Neural progenitor cell (in vitro differentiated cells): Measurements from ENCODE around the gene DRD2. TPM values are rescaled to one million over a fixed set of nuclear protein-coding genes. Genes with fewer than 3 reads are reported as not detected.

Experiments used
- DNase-seq: peaks from one replicate; pipeline ENCODE4 v3.0.0-alpha.2; 2016; ENCODE audit warnings: low spot score
- H2AFZ ChIP-seq: fragments of 200-600 bp; sonication (generic); replicated peaks from 2 replicates; pipeline ENCODE4 v1.6.1; 2016; ENCODE audit warnings: antibody characterized with exemption
- H3F3A ChIP-seq: fragments of 200-600 bp; sonication (generic); 2 replicates; pipeline ENCODE4 v1.6.1; 2016; ENCODE audit warnings: antibody characterized with exemption, low read depth
- H3K27ac ChIP-seq: fragments of 200-600 bp; sonication (generic); 2 replicates; pipeline ENCODE4 v1.5.1; 2016; ENCODE audit warnings: mild to moderate bottlenecking
- H3K27me3 ChIP-seq: fragments of 200-600 bp; sonication (generic); 2 replicates; pipeline ENCODE4 v1.6.1; 2016; ENCODE audit warnings: mild to moderate bottlenecking, moderate library complexity
- H3K36me3 ChIP-seq: fragments of 200-600 bp; sonication (generic); 2 replicates; pipeline ENCODE4 v1.5.1; 2016
- H3K4me1 ChIP-seq: fragments of 200-600 bp; sonication (generic); 2 replicates; pipeline ENCODE4 v1.6.1; 2016; ENCODE audit warnings: mixed run types
- H3K4me2 ChIP-seq: fragments of 200-600 bp; sonication (generic); 2 replicates; pipeline ENCODE4 v1.6.1; 2016
- H3K4me3 ChIP-seq: fragments of 200-600 bp; sonication (generic); 2 replicates; pipeline ENCODE4 v1.5.1; 2016
- H3K79me2 ChIP-seq: fragments of 200-600 bp; sonication (generic); 2 replicates; pipeline ENCODE4 v1.6.1; 2016; ENCODE audit warnings: low read depth
- H3K9ac ChIP-seq: fragments of 200-600 bp; sonication (generic); 2 replicates; pipeline ENCODE4 v1.6.1; 2016
- H3K9me3 ChIP-seq: fragments of 200-600 bp; sonication (generic); 2 replicates; pipeline ENCODE4 v1.5.1; 2016; ENCODE audit warnings: low read depth
- H4K20me1 ChIP-seq: fragments of 200-600 bp; sonication (generic); 2 replicates; pipeline ENCODE4 v1.6.1; 2016; ENCODE audit warnings: low read depth
- H3K27ac Mint-ChIP-seq: 3 replicates; pipeline ENCODE4 v1.8.0; 2021; ENCODE audit warnings: mixed read lengths
- H3K27me3 Mint-ChIP-seq: 2 replicates; pipeline ENCODE4 v1.8.0; 2022; ENCODE audit warnings: low read depth, mild to moderate bottlenecking, inconsistent platforms, moderate library complexity, mixed read lengths; ENCODE audit not compliant: insufficient read depth
- H3K36me3 Mint-ChIP-seq: 3 replicates; pipeline ENCODE4 v1.8.0; 2021; ENCODE audit warnings: mixed read lengths
- H3K4me1 Mint-ChIP-seq: 3 replicates; pipeline ENCODE4 v1.8.0; 2021; ENCODE audit warnings: mixed read lengths
- H3K4me3 Mint-ChIP-seq: 3 replicates; pipeline ENCODE4 v1.8.0; 2021; ENCODE audit warnings: mild to moderate bottlenecking, moderate library complexity, mixed read lengths
- H3K9me3 Mint-ChIP-seq: 3 replicates; pipeline ENCODE4 v1.8.0; 2020; ENCODE audit warnings: mixed read lengths
- CTCF ChIP-seq: fragments of 200-600 bp; sonication (generic); IDR thresholded peaks from 2 replicates; pipeline ENCODE4 v1.5.1; 2017; ENCODE audit warnings: antibody characterized with exemption, mild to moderate bottlenecking
- EZH2 ChIP-seq: fragments of 200-600 bp; sonication (generic); IDR thresholded peaks from 2 replicates; pipeline ENCODE4 v1.6.1; 2017; ENCODE audit warnings: antibody characterized with exemption, mild to moderate bottlenecking, moderate library complexity
- EZH2phosphoT487 ChIP-seq: fragments of 200-600 bp; sonication (generic); IDR thresholded peaks from 2 replicates; pipeline ENCODE4 v1.6.1; 2017; ENCODE audit warnings: antibody characterized with exemption
- total RNA-seq: library from RNA; depleted of rRNA; stranded (reverse); fragments of >200 nt; gene quantifications from 2 replicates; pipeline ENCODE4 v1.2.3, GENCODE V29; 2015; ENCODE audit warnings: low replicate concordance

DRD2 gene
- total RNA-seq, 1 donor from 2014 or later, result 0.21 TPM

- no peak for TF ChIP-seq EZH2
- TF ChIP-seq EZH2phosphoT487, result no peak
- no peak for TF ChIP-seq CTCF
- no peaks in the 10 kb centered on the region for H3K4me1 Mint-ChIP-seq
- Histone ChIP-seq H3K79me2 (no peaks in the 10 kb centered on the region), H3K36me3 (no peaks in the 10 kb centered on the region), H2AFZ (no peak overlapping the region), H3K9me3 (no peaks in the 10 kb centered on the region), H3K4me2 (no peak overlapping the region), H3K4me3 (no peak overlapping the region), H3F3A (no peaks in the 10 kb centered on the region), H3K4me1 (no peaks in the 10 kb centered on the region), H3K9ac (no peak overlapping the region), H3K27me3 (no peaks in the 10 kb centered on the region), H4K20me1 (no peaks in the 10 kb centered on the region), H3K27ac (no peak overlapping the region)
- DNase-seq, result no peak
- no peak overlapping the region for H3K27ac Mint-ChIP-seq
- peaks cover 2% of the 10 kb centered on the region for H3K27me3 Mint-ChIP-seq
- no peak overlapping the region for H3K4me3 Mint-ChIP-seq
- H3K9me3 Mint-ChIP-seq, result no peaks in the 10 kb centered on the region
- no peaks in the 10 kb centered on the region for H3K36me3 Mint-ChIP-seq
Measured at GRCh38 chr11:113412675-113413074, 62.5 kb downstream of the DRD2 start.

- DNase-seq, result no peak
- Mint-ChIP-seq H3K27ac (no peak overlapping the region), H3K4me3 (no peak overlapping the region), H3K36me3 (no peaks in the 10 kb centered on the region), H3K4me1 (no peaks in the 10 kb centered on the region), H3K27me3 (peaks cover 6% of the 10 kb centered on the region), H3K9me3 (no peaks in the 10 kb centered on the region)
- no peaks in the 10 kb centered on the region for H3K27me3 ChIP-seq
- H4K20me1 ChIP-seq, result no peaks in the 10 kb centered on the region
- H3K9ac ChIP-seq, result no peak overlapping the region
- H3F3A ChIP-seq, result no peaks in the 10 kb centered on the region
- no peak overlapping the region for H3K27ac ChIP-seq
- H3K4me2 ChIP-seq, result no peak overlapping the region
- TF ChIP-seq EZH2phosphoT487 (no peak), EZH2 (no peak), CTCF (no peak)
- no peaks in the 10 kb centered on the region for H3K4me1 ChIP-seq
- no peak overlapping the region for H3K4me3 ChIP-seq
- H2AFZ ChIP-seq, result no peak overlapping the region
- H3K36me3 ChIP-seq, result no peaks in the 10 kb centered on the region
- H3K9me3 ChIP-seq, result no peaks in the 10 kb centered on the region
- H3K79me2 ChIP-seq, result no peaks in the 10 kb centered on the region
Measured at GRCh38 chr11:113411536-113411935, 63.7 kb downstream of the DRD2 start.

- no peaks in the 10 kb centered on the region for H3K79me2 ChIP-seq
- H3K4me1 Mint-ChIP-seq, result no peaks in the 10 kb centered on the region
- H3K36me3 ChIP-seq, result no peaks in the 10 kb centered on the region
- no peak overlapping the region for H3K4me2 ChIP-seq
- no peaks in the 10 kb centered on the region for H4K20me1 ChIP-seq
- no peaks in the 10 kb centered on the region for H3K27me3 ChIP-seq
- H3K36me3 Mint-ChIP-seq, result no peaks in the 10 kb centered on the region
- H3K9ac ChIP-seq, result no peak overlapping the region
- no peak overlapping the region for H3K27ac Mint-ChIP-seq
- no peak for DNase-seq
- peaks cover 7% of the 10 kb centered on the region for H3K27me3 Mint-ChIP-seq
- H3K9me3 Mint-ChIP-seq, result no peaks in the 10 kb centered on the region
- no peak overlapping the region for H3K4me3 Mint-ChIP-seq
- no peaks in the 10 kb centered on the region for H3K4me1 ChIP-seq
- H3F3A ChIP-seq, result no peaks in the 10 kb centered on the region
- H3K4me3 ChIP-seq, result no peak overlapping the region
- TF ChIP-seq CTCF (no peak), EZH2phosphoT487 (no peak), EZH2 (no peak)
- H3K27ac ChIP-seq, result no peak overlapping the region
- H2AFZ ChIP-seq, result no peak overlapping the region
- no peaks in the 10 kb centered on the region for H3K9me3 ChIP-seq
Measured at GRCh38 chr11:113410414-113411135, 64.6 kb downstream of the DRD2 start.
